Gastrocnemius medialis (tissue), 4 donors: Measurements from ENCODE around the gene CREG1. TPM values are rescaled to one million over a fixed set of nuclear protein-coding genes. Genes with fewer than 3 reads are reported as not detected.
"Not testable (repeated sequence)": the region's sequence is repeated elsewhere in the genome, so short reads cannot be mapped to it uniquely, and the experiment has no call there.

ENCODE experiments used
- ATAC-seq, 2 donors: fragments of 150-250 bp; one replicate each; pipeline ENCODE4 v1.9.1; 2016
- DNase-seq, 2 donors: peaks; one replicate each; pipeline ENCODE4 v3.0.0-alpha.2; 2019
- H3K27ac ChIP-seq, 4 donors: fragments of 200-600 bp; sonication (generic); 1 replicate in 1 of 4; 2 replicates in 3 of 4; pipeline ENCODE4 v1.5.1; 2016 to 2018; ENCODE audit warnings: mild to moderate bottlenecking in 2 of 4, moderate library complexity in 1 of 4
- H3K27me3 ChIP-seq, 3 donors: fragments of 200-600 bp; sonication (generic) in 2 of 3; 1 replicate in 1 of 3; 2 replicates in 2 of 3; pipeline versions ENCODE4 v1.5.1 to v1.6.0; 2016 to 2019; ENCODE audit warnings: mild to moderate bottlenecking in 1 of 3, moderate library complexity in 1 of 3
- H3K36me3 ChIP-seq, 2 donors: fragments of 200-600 bp; sonication (generic) in 1 of 2; one replicate each; pipeline ENCODE4 v1.5.1; 2017 to 2018
- H3K4me1 ChIP-seq, 2 donors: fragments of 200-600 bp; sonication (generic) in 1 of 2; one replicate each; pipeline ENCODE4 v1.5.1; 2016 to 2017; ENCODE audit warnings: mild to moderate bottlenecking in 2 of 2
- H3K4me3 ChIP-seq, 4 donors: fragments of 200-600 bp; sonication (generic) in 3 of 4; 1 replicate in 1 of 4; 2 replicates in 3 of 4; pipeline ENCODE4 v1.5.1; 2016 to 2019; ENCODE audit warnings: mild to moderate bottlenecking in 2 of 4
- H3K9me3 ChIP-seq, 3 donors: fragments of 200-600 bp; sonication (generic) in 2 of 3; 1 replicate in 1 of 3; 2 replicates in 2 of 3; pipeline ENCODE4 v1.5.1; 2016 to 2019
- CTCF ChIP-seq, 5 experiments: fragments of 450-650 bp in 3 of 5; fragments of 200-600 bp in 2 of 5; sonication (generic) in 2 of 5; IDR thresholded peaks in 4 of 5; conservative IDR thresholded peaks in 1 of 5; 1 replicate in 4 of 5; 2 replicates in 1 of 5; pipeline ENCODE4 v1.5.1; 2016 to 2019; ENCODE audit warnings: antibody characterized with exemption in 5 of 5, mild to moderate bottlenecking in 3 of 5, moderate library complexity in 3 of 5
- POLR2A ChIP-seq, 2 donors: fragments of 450-650 bp; IDR thresholded peaks; one replicate each; pipeline ENCODE4 v1.6.1; 2017; ENCODE audit warnings: antibody characterized with exemption in 2 of 2, mild to moderate bottlenecking in 2 of 2, moderate library complexity in 2 of 2
- in situ Hi-C, 4 donors: fragments of 200-750 bp; cut with MboI; loops; one replicate each; pipeline versions ENCODE4 v1.15.0 to v1.8.0; 2017; ENCODE audit warnings: low sequenced_read_pairs in 4 of 4
- intact Hi-C: fragments of 100-400 bp; cut with DNase I; formaldehyde crosslinking; loops from one replicate; pipeline ENCODE4 v1.15.1; 2023; ENCODE audit warnings: low total_unique reads
- total RNA-seq, 4 donors: library from RNA; depleted of rRNA; stranded (reverse); fragments of >200 nt; gene quantifications; one replicate each; pipeline versions ENCODE4 v1.1.0 to v1.2.3, GENCODE V29; 2016

Gene CREG1
- total RNA-seq, 4 donors from 2014 or later: 69.9 to 99.6 (median 80.7) TPM

GRCh38 chr1:167575649-167576048, 22.1 kb upstream of the CREG1 start:
- Histone ChIP-seq H3K36me3 (no peaks in the 10 kb centered on the region), H3K27ac (no peak overlapping the region), H3K4me1 (no peaks in the 10 kb centered on the region), H3K9me3 (no peaks in the 10 kb centered on the region), H3K27me3 (peaks cover 0 to 3% (median 0%) of the 10 kb centered on the region in 3 donors), H3K4me3 (no peak overlapping the region)
- no peak for TF ChIP-seq CTCF (IDR thresholded peaks at IDR 0.05 in 4 of 5, conservative IDR thresholded peaks at IDR 0.05 in 1 of 5)
- TF ChIP-seq POLR2A (IDR thresholded peaks at IDR 0.05): no peak
- in situ Hi-C loops (no loop called here), intact Hi-C loops (no loop called here)
- no peak for ATAC-seq
- no peak for DNase-seq

GRCh38 chr1:167573035-167573434, 19.5 kb upstream of the CREG1 start:
- no peak overlapping the region for H3K4me3 ChIP-seq
- ATAC-seq: no peak
- no peaks in the 10 kb centered on the region for H3K4me1 ChIP-seq
- no peak for DNase-seq
- H3K36me3 ChIP-seq: no peaks in the 10 kb centered on the region
- intact Hi-C loops: no loop called here
- H3K27me3 ChIP-seq: peaks cover 0 to 3% (median 0%) of the 10 kb centered on the region in 3 donors
- no peak overlapping the region for H3K27ac ChIP-seq
- H3K9me3 ChIP-seq: no peaks in the 10 kb centered on the region
- in situ Hi-C loops: no loop called here
- TF ChIP-seq CTCF (IDR thresholded peaks at IDR 0.05 in 4 of 5, conservative IDR thresholded peaks at IDR 0.05 in 1 of 5) (no peak), POLR2A (IDR thresholded peaks at IDR 0.05) (no peak)

- H3K27ac ChIP-seq, intact Hi-C loops, DNase-seq, H3K4me1 ChIP-seq, H3K36me3 ChIP-seq, in situ Hi-C loops, H3K4me3 ChIP-seq, ATAC-seq, H3K27me3 ChIP-seq, H3K9me3 ChIP-seq: not testable (repeated sequence)
These were observed 17.1 kb upstream of the CREG1 start for GRCh38 chr1:167570712-167571111.

- Histone ChIP-seq H3K27me3 (no peaks in the 10 kb centered on the region), H3K36me3 (no peaks in the 10 kb centered on the region), H3K27ac (no peak overlapping the region), H3K4me1 (peaks cover 0 to 5% of the 10 kb centered on the region in 2 donors), H3K4me3 (no peak overlapping the region), H3K9me3 (no peaks in the 10 kb centered on the region)
- TF ChIP-seq POLR2A (IDR thresholded peaks at IDR 0.05) (no peak), CTCF (IDR thresholded peaks at IDR 0.05 in 4 of 5, conservative IDR thresholded peaks at IDR 0.05 in 1 of 5) (no peak)
- no peak for DNase-seq
- in situ Hi-C loops: no loop called here
- intact Hi-C loops: no loop called here
- ATAC-seq: no peak
These were observed 14.1 kb upstream of the CREG1 start for GRCh38 chr1:167567663-167568062.

GRCh38 chr1:167566766-167567165, 13.2 kb upstream of the CREG1 start:
- TF ChIP-seq POLR2A (IDR thresholded peaks at IDR 0.05): no peak
- no peak for TF ChIP-seq CTCF (IDR thresholded peaks at IDR 0.05 in 4 of 5, conservative IDR thresholded peaks at IDR 0.05 in 1 of 5)
- no peak for ATAC-seq
- no peak for DNase-seq
- no peaks in the 10 kb centered on the region for H3K27me3 ChIP-seq
- H3K4me1 ChIP-seq: peaks cover 0 to 5% of the 10 kb centered on the region in 2 donors
- H3K27ac ChIP-seq: no peak overlapping the region
- no peaks in the 10 kb centered on the region for H3K9me3 ChIP-seq
- no peaks in the 10 kb centered on the region for H3K36me3 ChIP-seq
- intact Hi-C loops (no loop called here), in situ Hi-C loops (no loop called here)
- H3K4me3 ChIP-seq: no peak overlapping the region
